ENCODE data around the gene VPS33B.
A peak's percentile ranks its signal among the peaks of the same experiment; 100 is the strongest.

Gene VPS33B

DNA sequence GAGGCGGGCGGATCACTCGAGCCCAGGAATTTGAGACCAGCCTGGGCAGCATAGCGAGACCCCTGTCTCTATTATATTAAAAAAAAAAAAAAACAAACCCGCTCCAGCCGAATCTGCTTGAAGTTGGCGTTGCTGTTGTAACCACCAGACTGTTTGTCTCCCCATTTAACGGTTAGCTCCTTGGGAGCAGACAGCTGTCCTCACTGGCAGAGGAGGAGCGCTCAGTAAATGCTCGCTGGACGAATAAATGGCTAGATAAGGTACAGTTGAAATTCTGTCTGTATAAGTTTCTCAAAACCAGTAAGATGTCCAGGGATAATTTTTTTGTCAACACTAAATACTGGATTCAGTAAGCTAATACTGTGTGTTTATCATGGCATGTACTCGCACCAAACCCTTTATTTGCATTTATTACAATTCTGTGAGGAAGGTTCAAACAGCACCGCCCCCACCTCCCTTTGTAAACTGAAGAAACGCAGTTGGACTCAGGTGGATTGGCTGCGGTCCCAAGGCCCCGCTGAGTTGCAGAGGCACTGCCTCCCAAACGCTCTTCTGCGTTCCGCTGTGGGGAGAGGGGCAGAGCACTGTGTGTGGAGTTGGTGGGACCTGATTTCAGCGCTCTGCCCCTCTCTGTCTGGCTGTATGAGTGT is 66.6 kb downstream of the VPS33B start:
- Histone ChIP-seq H3K27ac (peak overlapping the region in 4 of 21 experiments; percentile 92 to 97 (median 94)), H3K4me3 (peak overlapping the region; percentile 55 to 90 (median 82))

DNA sequence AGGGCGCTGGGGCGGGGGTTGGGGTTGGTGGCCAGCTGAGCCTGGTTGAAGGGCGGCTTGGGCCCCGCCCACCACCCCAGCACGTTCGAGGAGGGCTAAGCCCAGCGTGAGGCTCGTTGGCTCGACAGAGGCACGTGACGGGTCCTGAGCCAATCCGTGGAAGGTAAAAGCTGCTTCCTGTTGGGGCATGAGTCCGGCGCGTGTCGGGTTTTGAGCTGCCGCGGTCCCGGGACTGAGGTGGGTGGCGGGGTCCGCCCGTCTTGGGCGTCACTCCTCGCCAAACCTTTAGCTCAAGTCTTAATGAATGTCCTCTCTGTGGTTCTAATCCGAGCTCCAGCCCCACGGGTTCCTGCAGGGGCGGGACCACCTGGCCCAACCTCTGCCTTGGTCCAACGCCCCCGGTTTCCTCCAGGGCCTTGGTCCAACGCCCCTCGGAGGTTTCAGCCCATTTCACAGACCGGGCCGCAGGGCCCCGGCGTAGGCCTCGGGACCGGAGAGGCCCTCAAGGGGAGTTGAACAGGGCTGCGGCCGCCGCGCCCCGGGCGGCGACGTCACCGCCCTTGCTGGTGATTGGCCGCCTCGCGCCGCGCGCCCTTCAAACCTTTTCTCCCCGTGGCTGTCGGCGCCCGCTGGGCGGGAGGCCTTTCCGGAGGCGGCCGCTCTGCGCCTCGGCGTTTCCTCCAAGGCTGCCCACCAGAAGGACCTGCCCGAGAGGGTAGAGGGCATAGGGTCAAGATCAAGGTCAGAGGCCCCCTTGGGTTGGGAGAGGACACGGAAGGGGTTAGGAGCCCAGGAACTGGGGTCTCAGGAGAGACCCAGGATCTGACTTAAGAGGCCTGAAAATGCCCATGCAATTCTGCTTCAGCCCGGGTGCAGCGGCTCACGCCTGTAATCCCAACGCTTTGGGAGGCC is 67.4 kb downstream of the VPS33B start, which contains the start of gene RCCD1:
Gene RCCD1, plus strand, starts transcription at position 173 of the 912 bp plus-strand sequence. CDS start 1,851 bp downstream, outside the sequence.
- Histone ChIP-seq H3K27ac (peak within 1 kb of the TSS; percentile 83 to 97 (median 92)), H3K4me3 (peak within 1 kb of the TSS; percentile 55 to 90 (median 82))

DNA sequence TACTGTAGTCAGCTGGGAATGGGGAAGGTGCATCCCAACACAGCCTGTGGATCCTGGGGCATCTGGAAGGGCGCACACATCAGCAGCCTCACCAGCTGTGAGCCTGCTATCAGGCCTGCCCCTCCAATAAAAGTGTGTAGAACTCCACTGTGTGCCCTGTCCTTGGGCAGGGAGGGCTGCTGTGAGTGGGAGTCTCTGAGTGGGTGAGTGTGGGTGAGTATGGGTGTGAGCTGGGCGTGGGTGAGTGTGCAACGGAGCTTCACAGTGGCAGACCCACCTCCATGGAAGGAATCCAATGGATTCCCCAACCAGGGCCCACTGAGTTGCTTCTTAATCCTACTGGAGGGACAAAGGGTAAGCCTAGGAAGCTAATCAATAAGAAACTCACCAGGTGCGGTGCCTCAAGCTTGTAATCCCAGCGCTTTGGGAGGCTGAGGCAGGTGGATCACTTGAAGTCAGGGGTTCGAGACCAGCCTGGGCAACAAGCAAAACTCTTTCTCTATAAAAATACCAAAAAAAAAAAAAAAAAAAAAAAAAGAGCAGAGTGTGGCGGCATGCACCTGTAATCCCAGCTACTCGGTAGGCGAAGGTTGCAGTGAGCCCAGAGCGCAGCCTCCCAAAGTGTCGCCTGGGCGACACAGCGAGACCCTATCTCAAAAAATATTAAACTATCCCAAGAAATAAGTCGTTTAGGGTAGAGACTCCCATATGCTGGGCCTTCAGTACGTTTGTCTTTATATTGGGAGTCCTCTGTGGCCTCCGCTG is 68.3 kb downstream of the VPS33B start:
- Histone ChIP-seq H3K27ac (peak overlapping the region in 18 of 21 experiments; percentile 86 to 97 (median 92)), H3K4me3 (peak overlapping the region; percentile 55 to 90 (median 82))

DNA sequence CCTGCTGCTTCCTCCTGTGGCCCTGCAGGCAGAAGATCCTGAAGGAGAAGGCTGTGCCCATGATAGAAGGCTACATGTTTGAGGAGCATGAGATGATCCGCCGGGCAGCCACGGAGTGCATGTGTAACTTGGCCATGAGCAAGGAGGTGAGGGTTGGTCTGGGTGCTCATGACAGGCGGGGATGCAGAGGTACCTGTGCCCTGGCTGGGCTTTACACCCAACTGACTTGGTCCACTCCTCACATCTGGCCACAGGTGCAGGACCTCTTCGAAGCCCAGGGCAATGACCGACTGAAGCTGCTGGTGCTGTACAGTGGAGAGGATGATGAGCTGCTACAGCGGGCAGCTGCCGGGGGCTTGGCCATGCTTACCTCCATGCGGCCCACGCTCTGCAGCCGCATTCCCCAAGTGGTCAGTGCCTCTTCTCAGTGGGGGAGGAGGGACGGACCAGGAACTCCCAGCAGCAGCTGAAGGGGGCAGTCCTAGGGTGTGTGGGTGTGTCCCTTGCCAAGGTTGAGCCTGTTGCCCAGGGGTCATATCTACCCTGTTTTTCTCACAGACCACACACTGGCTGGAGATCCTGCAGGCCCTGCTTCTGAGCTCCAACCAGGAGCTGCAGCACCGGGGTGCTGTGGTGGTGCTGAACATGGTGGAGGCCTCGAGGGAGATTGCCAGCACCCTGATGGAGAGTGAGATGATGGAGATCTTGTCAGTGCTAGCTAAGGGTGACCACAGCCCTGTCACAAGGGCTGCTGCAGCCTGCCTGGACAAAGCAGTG is 69.3 kb downstream of the VPS33B start:
- Histone ChIP-seq H3K4me3 (no peak overlapping the region), H3K27ac (no peak overlapping the region)

DNA sequence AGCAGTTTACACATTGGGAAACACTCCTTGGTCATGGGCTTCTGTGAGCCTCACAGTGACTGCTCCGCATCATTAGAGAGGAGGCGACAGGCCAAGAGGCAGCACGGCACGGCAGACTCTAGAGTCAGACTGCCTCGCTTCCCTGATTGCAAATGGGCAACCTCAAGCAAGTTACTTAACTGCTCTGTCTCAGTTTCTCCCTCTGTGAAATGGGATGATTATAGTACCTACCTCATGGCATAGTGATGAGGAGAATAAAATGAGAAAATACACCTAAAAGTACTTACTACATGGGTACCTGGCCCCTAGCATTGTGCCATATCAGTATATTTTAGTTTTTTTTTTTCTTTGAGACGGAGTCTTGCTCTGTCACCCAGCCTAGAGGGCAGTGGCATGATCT is 71.7 kb downstream of the VPS33B start:
- H3K27ac ChIP-seq = no peak overlapping the region

DNA sequence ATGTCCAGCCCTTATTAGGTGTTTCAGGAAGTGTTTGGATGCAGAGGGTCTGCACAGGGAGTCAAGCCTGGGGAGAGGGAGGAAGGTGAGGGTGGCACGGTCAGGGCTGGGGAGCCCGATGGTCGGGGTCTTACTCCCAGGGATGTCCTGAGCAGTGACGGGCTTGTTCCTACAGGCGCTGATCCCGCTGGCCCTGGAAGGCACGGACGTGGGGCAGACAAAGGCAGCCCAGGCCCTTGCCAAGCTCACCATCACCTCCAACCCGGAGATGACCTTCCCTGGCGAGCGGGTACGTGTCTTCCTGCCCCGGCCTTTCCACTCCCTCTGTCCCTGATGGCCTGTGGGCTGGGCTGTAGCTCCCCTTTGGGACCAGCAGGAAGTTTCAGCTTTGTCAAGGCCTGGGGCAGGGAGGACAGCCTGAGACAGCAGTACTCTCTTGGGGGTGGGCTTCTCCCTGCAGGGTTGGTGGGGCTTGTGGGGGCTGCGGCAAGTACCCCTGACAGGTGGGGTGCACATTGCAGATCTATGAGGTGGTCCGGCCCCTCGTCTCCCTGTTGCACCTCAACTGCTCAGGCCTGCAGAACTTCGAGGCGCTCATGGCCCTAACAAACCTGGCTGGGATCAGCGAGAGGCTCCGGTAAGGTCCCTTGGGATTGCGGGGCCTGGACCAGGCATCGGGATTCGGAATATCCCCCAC is 72.3 kb downstream of the VPS33B start:
- Histone ChIP-seq H3K4me3 (no peak overlapping the region), H3K27ac (peak overlapping the region in 4 of 21 experiments; percentile 4 to 54 (median 36))

More for the DNA sequence above, 71.7 kb downstream of the VPS33B start:
- H3K4me3 ChIP-seq = no peak overlapping the region
